CD4-positive, CD25-positive, alpha-beta regulatory T cell (primary cell): ENCODE data around the gene PAQR5. TPM values are rescaled to one million over a fixed set of nuclear protein-coding genes. Genes with fewer than 3 reads are reported as not detected.
"Not testable (repeated sequence)": the region's sequence is repeated elsewhere in the genome, so short reads cannot be mapped to it uniquely, and the experiment has no call there.

ENCODE experiments used
- ATAC-seq, 2 donors: fragments of 150-1000 bp; cut with Tn5 transposase; one replicate each; pipeline ENCODE4 v1.10.0; 2021; ENCODE audit warnings: low read depth in 2 of 2, moderate number of reproducible peaks in 2 of 2, moderate library complexity in 1 of 2
- DNase-seq, 3 donors: peaks; one replicate each; pipeline versions ENCODE4 v3.0.0 to v3.0.0-alpha.2; 2012 to 2022; ENCODE audit warnings: mixed read lengths in 1 of 3
- H3K27ac ChIP-seq: one replicate; pipeline ENCODE4 v1.7.0; 2013; ENCODE audit warnings: mild to moderate bottlenecking, low read length; ENCODE audit not compliant: insufficient read depth, poor library complexity, severe bottlenecking
- H3K27me3 ChIP-seq: one replicate; pipeline ENCODE4 v1.7.0; 2013; ENCODE audit warnings: low read length; ENCODE audit not compliant: control insufficient read depth, insufficient read depth
- H3K36me3 ChIP-seq: one replicate; pipeline ENCODE4 v1.7.0; 2013; ENCODE audit warnings: mild to moderate bottlenecking, low read length, moderate library complexity; ENCODE audit not compliant: control insufficient read depth, insufficient read depth
- H3K4me1 ChIP-seq: 2 replicates; pipeline ENCODE4 v1.7.0; 2013; ENCODE audit warnings: mild to moderate bottlenecking, low read length; ENCODE audit not compliant: insufficient read depth, control insufficient read depth, poor library complexity, severe bottlenecking
- H3K4me3 ChIP-seq: one replicate; pipeline ENCODE4 v1.7.0; 2013; ENCODE audit warnings: low read depth, mild to moderate bottlenecking, low read length, moderate library complexity
- H3K9me3 ChIP-seq, 2 experiments: 1 replicate in 1 of 2; 2 replicates in 1 of 2; pipeline ENCODE4 v1.7.0; 2013; ENCODE audit warnings: low read length in 2 of 2, mild to moderate bottlenecking in 1 of 2, moderate library complexity in 1 of 2; ENCODE audit not compliant: control insufficient read depth in 2 of 2
- H3K27ac Mint-ChIP-seq, 3 donors: one replicate each; pipeline ENCODE4 v1.8.0; 2020 to 2022; ENCODE audit warnings: mild to moderate bottlenecking in 3 of 3, mixed read lengths in 3 of 3, moderate library complexity in 2 of 3
- H3K27me3 Mint-ChIP-seq: one replicate; pipeline ENCODE4 v1.8.0; 2022; ENCODE audit warnings: mild to moderate bottlenecking, mixed read lengths
- H3K36me3 Mint-ChIP-seq: one replicate; pipeline ENCODE4 v1.8.0; 2020; ENCODE audit warnings: mixed read lengths
- H3K4me1 Mint-ChIP-seq, 4 donors: one replicate each; pipeline ENCODE4 v1.8.0; 2020 to 2022; ENCODE audit warnings: mixed read lengths in 4 of 4, mild to moderate bottlenecking in 1 of 4
- H3K4me3 Mint-ChIP-seq, 4 donors: one replicate each; pipeline ENCODE4 v1.8.0; 2020 to 2022; ENCODE audit warnings: mild to moderate bottlenecking in 4 of 4, mixed read lengths in 4 of 4, moderate library complexity in 3 of 4
- H3K9me3 Mint-ChIP-seq, 7 donors: one replicate each; pipeline ENCODE4 v1.8.0; 2020 to 2022; ENCODE audit warnings: mixed read lengths in 7 of 7, mild to moderate bottlenecking in 3 of 7, moderate library complexity in 2 of 7
- polyA plus RNA-seq, 4 donors: library from polyadenylated mRNA; unstranded; fragments of 300-500 nt; fragmentation: Illumina TruSeq; gene quantifications; one replicate each; pipeline ENCODE4 v1.2.3, GENCODE V29; 2021
- total RNA-seq: library from RNA; stranded (reverse); gene quantifications from one replicate; pipeline ENCODE4 v1.2.3, GENCODE V29; 2022

Gene PAQR5
- total and polyA plus RNA-seq, 5 donors from 2014 or later = not detected

GRCh38 chr15:69297642-69298353 is 914 bp upstream of the PAQR5 start:
- DNase-seq = no peak
- no peak overlapping the region for H3K27ac Mint-ChIP-seq
- no peaks in the 10 kb centered on the region for H3K36me3 Mint-ChIP-seq
- no peaks in the 10 kb centered on the region for H3K9me3 Mint-ChIP-seq
- H3K27ac ChIP-seq = no peak overlapping the region
- ATAC-seq = no peak
- peaks cover 46% of the 10 kb centered on the region for H3K27me3 Mint-ChIP-seq
- H3K27me3 ChIP-seq = peaks cover 16% of the 10 kb centered on the region
- H3K4me3 ChIP-seq = no peak overlapping the region
- H3K4me1 Mint-ChIP-seq = peaks cover 0 to 12% (median 0%) of the 10 kb centered on the region in 4 donors
- H3K4me3 Mint-ChIP-seq = peak overlapping the region in 3 of 4 donors; percentile 23 to 50 (median 43)
- no peaks in the 10 kb centered on the region for H3K9me3 ChIP-seq
- peaks cover 5% of the 10 kb centered on the region for H3K4me1 ChIP-seq
- no peaks in the 10 kb centered on the region for H3K36me3 ChIP-seq

GRCh38 chr15:69298354-69298696 is 387 bp upstream of the PAQR5 start:
- H3K4me3 Mint-ChIP-seq = peak overlapping the region in 2 of 4 donors; percentile 43 to 50
- Histone ChIP-seq H3K27ac (no peak overlapping the region), H3K4me3 (no peak overlapping the region), H3K4me1 (peaks cover 5% of the 10 kb centered on the region), H3K27me3 (peaks cover 16% of the 10 kb centered on the region), H3K36me3 (no peaks in the 10 kb centered on the region), H3K9me3 (no peaks in the 10 kb centered on the region)
- DNase-seq (no peak), ATAC-seq (no peak)
- H3K27ac Mint-ChIP-seq = no peak overlapping the region
- H3K4me1 Mint-ChIP-seq = peaks cover 0 to 12% (median 0%) of the 10 kb centered on the region in 4 donors
- H3K27me3 Mint-ChIP-seq = peaks cover 47% of the 10 kb centered on the region
- no peaks in the 10 kb centered on the region for H3K36me3 Mint-ChIP-seq
- H3K9me3 Mint-ChIP-seq = no peaks in the 10 kb centered on the region

- DNase-seq = no peak
- peaks cover 16% of the 10 kb centered on the region for H3K27me3 ChIP-seq
- no peaks in the 10 kb centered on the region for H3K9me3 ChIP-seq
- peaks cover 5% of the 10 kb centered on the region for H3K4me1 ChIP-seq
- Mint-ChIP-seq H3K36me3 (no peaks in the 10 kb centered on the region), H3K9me3 (no peaks in the 10 kb centered on the region), H3K4me1 (peaks cover 0 to 12% (median 0%) of the 10 kb centered on the region in 4 donors), H3K27me3 (peaks cover 50% of the 10 kb centered on the region), H3K27ac (no peak overlapping the region), H3K4me3 (peak overlapping the region in 1 of 4 donors; percentile 22)
- H3K27ac ChIP-seq = no peak overlapping the region
- H3K4me3 ChIP-seq = no peak overlapping the region
- H3K36me3 ChIP-seq = no peaks in the 10 kb centered on the region
- ATAC-seq = no peak
Measured at GRCh38 chr15:69299451-69299886, 757 bp downstream of the PAQR5 start.

GRCh38 chr15:69299943-69300588 is 1.4 kb downstream of the PAQR5 start:
- Mint-ChIP-seq H3K27ac (no peak overlapping the region), H3K36me3 (no peaks in the 10 kb centered on the region), H3K9me3 (no peaks in the 10 kb centered on the region), H3K27me3 (peaks cover 45% of the 10 kb centered on the region), H3K4me3 (peak overlapping the region in 1 of 4 donors; percentile 22), H3K4me1 (peaks cover 0 to 12% (median 0%) of the 10 kb centered on the region in 4 donors)
- DNase-seq (no peak), ATAC-seq (no peak)
- Histone ChIP-seq H3K9me3 (no peaks in the 10 kb centered on the region), H3K27me3 (peaks cover 17% of the 10 kb centered on the region), H3K36me3 (no peaks in the 10 kb centered on the region), H3K27ac (no peak overlapping the region), H3K4me1 (peaks cover 5% of the 10 kb centered on the region), H3K4me3 (no peak overlapping the region)

- H3K4me1 ChIP-seq, H3K36me3 ChIP-seq, H3K27ac ChIP-seq, DNase-seq, H3K4me3 ChIP-seq, H3K9me3 ChIP-seq, H3K27ac Mint-ChIP-seq, ATAC-seq, H3K4me3 Mint-ChIP-seq, H3K36me3 Mint-ChIP-seq, H3K9me3 Mint-ChIP-seq: not testable (repeated sequence)
- Mint-ChIP-seq H3K4me1 (peaks cover 0 to 12% (median 0%) of the 10 kb centered on the region in 4 donors), H3K27me3 (peaks cover 39% of the 10 kb centered on the region)
- peaks cover 18% of the 10 kb centered on the region for H3K27me3 ChIP-seq
Measured at GRCh38 chr15:69301101-69301500, 2.4 kb downstream of the PAQR5 start.

- peaks cover 18% of the 10 kb centered on the region for H3K27me3 ChIP-seq
Measured at GRCh38 chr15:69302087-69302486, 3.4 kb downstream of the PAQR5 start.

GRCh38 chr15:69302929-69303328 is 4.2 kb downstream of the PAQR5 start:
- Mint-ChIP-seq H3K27me3 (peaks cover 40% of the 10 kb centered on the region), H3K4me1 (peaks cover 0 to 12% (median 0%) of the 10 kb centered on the region in 4 donors), H3K9me3 (peaks cover 0 to 3% (median 0%) of the 10 kb centered on the region in 7 donors), H3K36me3 (no peaks in the 10 kb centered on the region), H3K27ac (no peak overlapping the region), H3K4me3 (no peak overlapping the region)
- H3K27me3 ChIP-seq = peaks cover 11% of the 10 kb centered on the region
- peaks cover 5% of the 10 kb centered on the region for H3K4me1 ChIP-seq
- H3K27ac ChIP-seq = no peak overlapping the region
- DNase-seq (no peak), ATAC-seq (no peak)
- no peaks in the 10 kb centered on the region for H3K9me3 ChIP-seq
- no peak overlapping the region for H3K4me3 ChIP-seq
- H3K36me3 ChIP-seq = no peaks in the 10 kb centered on the region

More at GRCh38 chr15:69302087-69302486, 3.4 kb downstream of the PAQR5 start:
- peaks cover 42% of the 10 kb centered on the region for H3K27me3 Mint-ChIP-seq
- not testable (repeated sequence) for ATAC-seq, H3K9me3 Mint-ChIP-seq, H3K4me3 Mint-ChIP-seq, H3K27ac ChIP-seq, H3K4me1 ChIP-seq, H3K9me3 ChIP-seq, H3K36me3 Mint-ChIP-seq, H3K36me3 ChIP-seq, H3K4me3 ChIP-seq, DNase-seq
- H3K4me1 Mint-ChIP-seq = peaks cover 0 to 12% (median 0%) of the 10 kb centered on the region in 4 donors
- H3K27ac Mint-ChIP-seq = peak overlapping the region in 1 of 3 donors; percentile 43
